BLaER1 (cell line): ENCODE data around the gene SHROOM2.

Experiments used
- H3K27ac ChIP-seq: shearing (Covaris generic); formaldehyde crosslinking; 2 replicates; pipeline ENCODE4 v1.8.1; 2022
- H3K27me3 ChIP-seq: shearing (Covaris generic); formaldehyde crosslinking; 2 replicates; pipeline ENCODE4 v1.8.1; 2022
- H3K36me3 ChIP-seq: shearing (Covaris generic); formaldehyde crosslinking; 2 replicates; pipeline ENCODE4 v1.8.1; 2022
- H3K4me1 ChIP-seq: shearing (Covaris generic); formaldehyde crosslinking; 2 replicates; pipeline ENCODE4 v1.8.1; 2022
- H3K4me2 ChIP-seq: shearing (Covaris generic); formaldehyde crosslinking; 2 replicates; pipeline ENCODE4 v1.8.1; 2022
- H3K4me3 ChIP-seq: shearing (Covaris generic); formaldehyde crosslinking; 2 replicates; pipeline ENCODE4 v1.8.1; 2022
- H3K9ac ChIP-seq: shearing (Covaris generic); formaldehyde crosslinking; 2 replicates; pipeline ENCODE4 v1.8.1; 2022
- H3K9me3 ChIP-seq: shearing (Covaris generic); formaldehyde crosslinking; 2 replicates; pipeline ENCODE4 v1.8.1; 2022
- H4K20me1 ChIP-seq: shearing (Covaris generic); formaldehyde crosslinking; 2 replicates; pipeline ENCODE4 v1.8.1; 2022
- Cebpa-rat ChIP-seq: shearing (Covaris generic); IDR thresholded peaks from 2 replicates; pipeline ENCODE4 v1.8.1; 2022

SHROOM2 gene

DNA sequence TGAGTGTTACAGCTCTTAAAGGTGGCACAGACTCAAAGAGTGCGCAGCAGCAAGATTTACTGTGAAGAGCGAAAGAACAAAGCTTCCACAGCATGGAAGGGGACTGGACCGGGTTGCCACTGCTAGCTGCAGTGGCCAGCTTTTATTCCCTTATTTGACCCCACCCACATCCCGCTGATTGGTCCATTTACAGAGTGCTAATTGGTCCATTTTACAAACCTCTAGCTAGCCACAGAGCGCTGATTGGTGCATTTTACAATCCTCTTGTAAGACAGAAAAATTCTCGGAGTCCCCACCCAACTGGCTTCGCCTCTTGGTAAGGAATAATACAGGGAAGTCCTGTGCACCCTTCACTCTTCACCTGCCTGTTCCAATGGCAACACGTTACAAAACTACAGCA is 1.9 kb upstream of the SHROOM2 start:
- Histone ChIP-seq H3K4me1 (no peaks in the 10 kb centered on the region), H3K36me3 (no peaks in the 10 kb centered on the region), H3K9me3 (peaks cover 22% of the 10 kb centered on the region), H4K20me1 (no peaks in the 10 kb centered on the region), H3K27me3 (no peaks in the 10 kb centered on the region), H3K9ac (no peak overlapping the region), H3K27ac (no peak overlapping the region), H3K4me2 (no peak overlapping the region), H3K4me3 (no peak overlapping the region)
- no peak for TF ChIP-seq Cebpa-rat

DNA sequence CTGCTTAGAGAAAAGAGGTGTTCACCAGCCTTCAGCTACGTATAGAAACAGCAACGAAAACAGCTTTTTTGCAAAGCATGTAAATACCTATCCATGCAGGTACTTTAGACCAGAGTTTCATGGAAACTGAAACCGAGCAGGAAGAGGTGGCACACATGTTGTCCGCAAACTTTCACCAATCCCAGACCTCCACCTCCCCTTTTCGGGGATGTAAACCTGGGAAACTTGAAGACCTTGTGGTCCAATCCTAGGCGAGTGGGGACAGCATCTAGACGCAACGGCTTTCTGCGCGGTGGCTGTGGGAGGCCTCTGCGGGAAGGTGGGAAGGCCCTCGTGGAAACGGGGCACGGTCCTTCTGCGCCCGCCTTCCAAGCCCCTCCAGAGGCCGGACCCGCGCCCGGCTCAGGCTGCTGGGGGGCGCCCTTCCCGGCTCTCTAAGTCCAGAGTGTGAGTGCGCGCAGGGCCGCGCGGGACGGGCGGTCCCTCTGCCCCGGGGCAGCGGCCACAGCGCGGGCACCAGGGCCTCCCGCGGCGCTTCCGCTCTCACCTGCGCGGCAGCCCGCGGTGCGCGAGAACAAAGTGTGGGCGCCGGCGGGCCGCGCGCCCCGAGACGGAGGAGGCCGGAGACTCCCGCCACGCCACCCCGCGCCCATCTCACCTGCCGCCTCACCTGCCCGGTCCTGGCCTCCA is 830 bp upstream of the SHROOM2 start:
- Histone ChIP-seq H3K36me3 (no peaks in the 10 kb centered on the region), H3K4me1 (no peaks in the 10 kb centered on the region), H4K20me1 (no peaks in the 10 kb centered on the region), H3K4me2 (no peak overlapping the region), H3K9ac (no peak overlapping the region), H3K27ac (no peak overlapping the region), H3K27me3 (no peaks in the 10 kb centered on the region), H3K4me3 (no peak overlapping the region), H3K9me3 (peaks cover 22% of the 10 kb centered on the region)
- no peak for TF ChIP-seq Cebpa-rat

DNA sequence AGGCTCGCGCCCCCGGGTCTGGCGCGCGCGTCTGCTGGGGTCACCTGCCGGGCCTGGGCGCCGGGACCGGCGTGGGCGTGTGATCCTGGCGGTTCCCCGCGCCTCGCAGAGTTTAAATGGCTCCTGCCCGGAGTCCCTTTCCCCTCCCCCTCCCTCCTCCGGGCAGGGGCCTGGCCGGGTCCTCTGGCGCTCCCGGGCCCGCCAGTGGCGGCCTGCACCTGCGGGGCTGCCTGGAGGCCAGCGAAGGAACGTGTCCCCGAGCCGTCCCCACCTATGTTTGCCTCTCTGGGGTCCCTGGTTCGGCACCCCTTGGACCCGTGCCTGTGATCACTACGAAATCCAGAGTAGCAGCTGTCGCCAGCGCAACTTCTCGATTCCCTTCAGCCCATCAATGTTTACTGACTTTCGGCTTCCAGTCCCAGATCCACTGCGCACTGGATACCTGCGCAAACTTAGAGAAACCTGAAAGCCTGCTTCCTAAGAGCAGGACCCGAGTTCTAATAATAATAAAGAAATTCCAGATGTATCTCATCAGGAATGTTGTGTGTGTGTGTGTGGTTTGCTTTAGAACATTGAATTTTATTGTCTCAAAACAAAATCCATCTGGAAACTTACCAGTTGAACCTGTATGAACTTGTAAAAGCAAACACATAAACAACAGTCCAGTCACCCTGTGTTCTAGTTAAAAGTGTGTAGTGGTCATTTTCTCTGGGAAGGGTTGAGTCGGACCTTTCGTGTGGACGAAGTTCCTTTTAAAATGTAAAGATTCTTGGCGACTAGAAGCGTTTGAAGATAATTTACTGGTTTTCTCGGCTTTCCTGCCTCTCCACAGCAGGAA is 788 bp downstream of the SHROOM2 start:
- TF ChIP-seq Cebpa-rat = no peak
- no peak overlapping the region for H3K4me3 ChIP-seq
- H3K27me3 ChIP-seq = no peaks in the 10 kb centered on the region
- no peak overlapping the region for H3K27ac ChIP-seq
- H3K4me2 ChIP-seq = no peak overlapping the region
- no peaks in the 10 kb centered on the region for H3K36me3 ChIP-seq
- no peak overlapping the region for H3K9ac ChIP-seq
- no peaks in the 10 kb centered on the region for H4K20me1 ChIP-seq
- H3K9me3 ChIP-seq = peaks cover 22% of the 10 kb centered on the region
- H3K4me1 ChIP-seq = no peaks in the 10 kb centered on the region

DNA sequence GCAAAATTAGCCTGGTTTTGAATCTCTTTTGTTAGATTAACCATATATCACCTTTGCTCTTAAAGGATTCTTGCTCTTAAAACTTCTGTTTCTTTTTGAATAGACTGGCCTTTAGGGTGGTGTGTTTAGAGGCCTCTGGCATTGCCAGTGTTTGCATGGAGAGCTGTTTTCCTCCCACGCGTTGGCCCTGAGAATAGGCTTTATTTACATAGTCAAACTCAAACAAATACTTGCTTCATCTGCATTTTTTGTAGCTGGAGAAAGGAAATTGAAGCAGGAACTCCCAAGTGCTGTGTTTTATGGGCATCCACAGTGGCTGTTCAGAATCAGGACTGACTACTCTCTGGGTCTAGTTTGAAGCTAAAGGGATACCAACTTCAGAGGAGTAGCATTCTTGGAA is 2.7 kb downstream of the SHROOM2 start:
- Histone ChIP-seq H3K36me3 (no peaks in the 10 kb centered on the region), H3K9me3 (peaks cover 22% of the 10 kb centered on the region), H4K20me1 (no peaks in the 10 kb centered on the region), H3K27me3 (no peaks in the 10 kb centered on the region), H3K9ac (no peak overlapping the region), H3K4me2 (no peak overlapping the region), H3K4me3 (no peak overlapping the region), H3K4me1 (no peaks in the 10 kb centered on the region), H3K27ac (no peak overlapping the region)
- no peak for TF ChIP-seq Cebpa-rat

DNA sequence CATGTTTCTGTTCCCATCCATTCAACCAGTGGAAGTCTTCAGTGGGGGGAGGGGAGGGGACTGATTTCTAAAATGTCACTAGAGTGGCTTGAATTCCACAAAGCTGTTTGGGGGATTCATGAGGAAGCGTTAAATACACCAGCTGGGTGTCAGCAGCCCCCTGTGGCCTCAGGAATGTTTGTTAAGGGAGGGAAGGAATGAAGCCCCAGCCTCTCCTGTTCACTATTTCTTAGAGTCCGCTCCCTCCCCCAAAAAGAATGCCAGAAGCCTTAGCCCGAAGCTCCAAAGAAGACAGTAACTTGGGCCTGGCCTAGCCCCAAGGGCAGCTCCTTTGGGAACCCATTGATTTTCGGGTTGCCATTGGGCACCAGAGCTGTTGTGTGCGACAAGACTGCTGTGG is 3.3 kb downstream of the SHROOM2 start:
- Histone ChIP-seq H3K4me2 (no peak overlapping the region), H3K4me1 (no peaks in the 10 kb centered on the region), H3K36me3 (no peaks in the 10 kb centered on the region), H3K27ac (no peak overlapping the region), H3K9me3 (peaks cover 22% of the 10 kb centered on the region), H3K27me3 (no peaks in the 10 kb centered on the region), H4K20me1 (no peaks in the 10 kb centered on the region), H3K9ac (no peak overlapping the region), H3K4me3 (no peak overlapping the region)
- no peak for TF ChIP-seq Cebpa-rat

DNA sequence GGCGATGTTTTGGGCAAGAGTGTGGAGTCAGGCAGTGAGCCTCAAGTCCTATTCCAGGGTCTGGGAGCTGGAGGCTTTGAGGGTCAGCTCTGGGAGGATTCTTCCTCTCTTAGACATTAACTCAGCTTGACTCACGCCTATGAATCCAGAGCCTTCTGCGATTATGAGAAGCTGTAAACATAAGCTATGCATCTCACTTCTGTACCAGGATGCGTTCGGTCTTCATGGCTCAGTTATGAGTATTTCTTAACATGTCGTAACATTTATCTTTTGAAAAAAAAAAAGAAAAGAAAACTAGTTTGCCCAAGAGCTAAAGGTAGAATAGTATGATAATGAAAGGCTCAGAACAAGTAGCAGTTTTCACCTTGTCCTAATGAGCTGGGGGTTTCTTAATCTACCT is 4.6 kb downstream of the SHROOM2 start:
- Histone ChIP-seq H3K4me2 (no peak overlapping the region), H3K36me3 (no peaks in the 10 kb centered on the region), H3K4me1 (no peaks in the 10 kb centered on the region), H4K20me1 (no peaks in the 10 kb centered on the region), H3K4me3 (no peak overlapping the region), H3K27ac (no peak overlapping the region), H3K27me3 (no peaks in the 10 kb centered on the region), H3K9me3 (peaks cover 18% of the 10 kb centered on the region), H3K9ac (no peak overlapping the region)
- no peak for TF ChIP-seq Cebpa-rat

DNA sequence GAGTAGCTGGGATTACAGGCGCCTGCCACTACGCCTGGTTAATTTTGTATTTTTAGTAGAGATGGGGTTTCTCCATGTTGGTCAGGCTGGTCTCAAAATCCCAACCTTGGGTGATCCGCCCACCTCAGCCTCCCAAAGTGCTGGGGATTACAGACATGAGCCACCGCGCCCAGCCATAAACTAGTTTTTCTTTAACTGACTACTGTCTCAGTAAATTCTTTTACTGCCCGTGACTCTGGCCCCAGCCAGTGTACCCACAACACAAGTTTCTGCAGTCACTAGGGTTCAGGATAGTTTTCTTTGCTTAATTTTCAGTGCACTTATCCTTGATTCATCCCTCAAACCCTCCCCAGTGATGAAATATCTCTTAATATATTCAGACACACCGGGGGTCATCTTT is 8.3 kb downstream of the SHROOM2 start:
- H3K4me2 ChIP-seq = no peak overlapping the region
- H4K20me1 ChIP-seq = no peaks in the 10 kb centered on the region
- H3K9ac ChIP-seq = no peak overlapping the region
- H3K27ac ChIP-seq = no peak overlapping the region
- peaks cover 21% of the 10 kb centered on the region for H3K9me3 ChIP-seq
- no peak for TF ChIP-seq Cebpa-rat
- no peaks in the 10 kb centered on the region for H3K36me3 ChIP-seq
- H3K27me3 ChIP-seq = no peaks in the 10 kb centered on the region
- no peak overlapping the region for H3K4me3 ChIP-seq
- H3K4me1 ChIP-seq = no peaks in the 10 kb centered on the region

DNA sequence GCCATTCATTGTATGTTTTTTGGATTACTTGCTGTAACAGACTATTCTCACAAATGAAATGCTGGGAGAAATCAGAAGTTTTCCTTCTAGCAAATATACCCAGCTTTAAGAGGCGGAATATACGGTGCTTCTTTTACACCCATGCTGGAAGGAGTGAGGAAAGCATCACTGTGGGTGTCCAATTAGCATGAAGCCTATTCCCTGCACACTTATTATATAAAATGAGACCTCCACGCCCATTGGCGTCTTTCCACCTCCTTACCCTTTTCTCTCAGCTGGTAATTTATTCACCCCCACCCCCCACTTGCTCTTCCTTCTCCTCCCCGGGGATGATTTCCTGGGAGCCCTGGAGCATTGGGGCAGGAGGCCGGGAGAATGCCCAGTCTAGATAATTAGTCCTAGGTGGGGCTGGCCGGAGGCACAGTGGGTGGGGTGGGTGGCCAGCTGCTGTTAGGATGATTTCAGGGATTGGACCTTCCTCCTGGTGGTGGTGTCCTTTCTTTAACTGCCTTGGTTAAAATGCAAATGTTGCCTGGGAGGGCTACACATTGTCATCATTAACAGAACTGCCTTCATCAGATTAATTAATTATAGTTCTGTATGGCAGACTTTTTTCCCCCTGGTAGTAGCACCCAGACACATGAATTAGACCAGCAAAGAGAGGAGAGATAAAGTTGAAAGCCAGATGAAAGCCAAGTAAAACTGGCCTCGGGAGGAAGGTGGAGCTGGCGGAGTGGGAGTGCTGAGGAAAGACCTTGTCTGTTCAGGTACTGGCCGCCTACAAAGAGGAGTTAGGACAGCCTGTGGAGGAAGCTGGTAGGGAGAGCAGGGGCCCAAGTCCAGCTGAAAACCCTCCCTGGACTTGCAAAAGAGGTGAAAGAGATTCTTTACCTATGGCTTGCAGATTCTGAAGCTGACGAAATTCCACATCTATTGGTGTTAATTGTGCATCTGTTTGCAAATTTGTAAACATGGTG is 11.4 kb downstream of the SHROOM2 start:
- peaks cover 43% of the 10 kb centered on the region for H3K9me3 ChIP-seq
- no peak overlapping the region for H3K9ac ChIP-seq
- no peak overlapping the region for H3K4me3 ChIP-seq
- no peak for TF ChIP-seq Cebpa-rat
- H3K27me3 ChIP-seq = no peaks in the 10 kb centered on the region
- H3K27ac ChIP-seq = no peak overlapping the region
- no peaks in the 10 kb centered on the region for H4K20me1 ChIP-seq
- H3K36me3 ChIP-seq = no peaks in the 10 kb centered on the region
- H3K4me2 ChIP-seq = no peak overlapping the region
- no peaks in the 10 kb centered on the region for H3K4me1 ChIP-seq

DNA sequence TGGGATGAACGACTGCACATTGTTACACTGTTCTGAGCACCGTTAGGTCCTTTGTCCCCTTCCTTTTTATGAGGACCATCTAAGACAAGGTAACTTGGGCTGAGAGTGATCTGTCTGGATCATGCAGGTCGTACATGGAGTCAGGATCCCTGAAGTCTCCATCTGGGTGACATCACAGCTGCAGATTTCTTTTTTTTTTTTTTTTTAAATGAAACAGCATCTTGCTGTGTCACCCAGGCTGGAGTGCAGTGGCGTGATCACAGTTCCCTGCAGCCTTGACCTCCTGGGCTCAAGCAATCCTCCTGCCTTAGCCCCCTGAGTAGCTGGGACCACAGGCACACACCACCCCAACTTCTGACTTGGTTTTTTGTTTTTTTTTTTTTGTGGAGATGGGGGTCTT is 16.5 kb downstream of the SHROOM2 start:
- H3K9ac ChIP-seq = no peak overlapping the region
- peaks cover 30% of the 10 kb centered on the region for H3K9me3 ChIP-seq
- H3K27ac ChIP-seq = no peak overlapping the region
- no peak for TF ChIP-seq Cebpa-rat
- no peaks in the 10 kb centered on the region for H4K20me1 ChIP-seq
- no peaks in the 10 kb centered on the region for H3K27me3 ChIP-seq
- no peaks in the 10 kb centered on the region for H3K36me3 ChIP-seq
- no peaks in the 10 kb centered on the region for H3K4me1 ChIP-seq
- H3K4me2 ChIP-seq = no peak overlapping the region
- H3K4me3 ChIP-seq = no peak overlapping the region
